ENCODE measurements around the gene IMP4.

Gene IMP4

DNA sequence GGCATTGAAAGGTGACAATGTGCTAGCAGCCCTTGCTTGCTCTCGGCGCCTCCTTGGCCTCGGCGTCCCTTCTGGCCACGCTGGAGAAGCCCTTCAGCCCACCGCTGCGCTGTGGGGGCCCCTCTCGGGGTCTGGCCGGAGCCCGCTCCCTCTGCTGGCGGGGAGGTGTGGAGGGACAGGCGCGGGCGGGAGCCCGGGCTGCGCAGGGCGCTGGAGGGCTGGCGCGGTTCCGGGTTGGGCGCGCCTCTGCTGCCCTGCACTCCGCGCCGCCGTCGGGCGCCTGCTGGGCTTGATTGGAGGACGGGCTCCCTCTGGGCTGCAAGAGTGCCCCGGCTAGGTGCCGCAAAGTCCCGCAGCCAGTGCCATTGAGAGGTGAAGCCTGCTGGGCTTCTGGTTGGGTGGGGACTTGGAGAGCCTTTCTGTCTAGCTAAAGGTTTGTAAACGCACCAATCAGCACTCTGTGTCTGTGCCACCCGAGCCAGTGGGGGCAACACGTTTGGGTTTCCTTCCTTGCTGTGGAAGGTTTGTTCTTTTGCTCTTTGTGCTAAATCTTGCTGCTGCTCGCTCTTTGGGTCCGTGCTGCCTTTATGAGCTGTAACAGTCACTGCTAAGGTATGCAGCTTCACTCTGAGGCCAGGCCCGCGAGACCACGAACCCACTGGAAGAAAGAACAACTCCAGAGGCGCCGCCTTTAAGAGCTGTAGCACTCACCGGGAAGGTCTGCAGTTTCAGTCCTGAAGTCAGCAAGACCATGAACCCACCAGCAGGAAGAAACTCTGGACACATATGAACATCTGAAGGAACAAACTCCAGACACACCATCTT lies 14.8 kb upstream of the IMP4 start:
- no peak for TF ChIP-seq GATA3 (IDR thresholded peaks at IDR 0.05; ENCODE audit: low read depth, low read length)
- no peak for TF ChIP-seq GATA2 (IDR thresholded peaks at IDR 0.05; ENCODE audit: low read depth, low read length)

DNA sequence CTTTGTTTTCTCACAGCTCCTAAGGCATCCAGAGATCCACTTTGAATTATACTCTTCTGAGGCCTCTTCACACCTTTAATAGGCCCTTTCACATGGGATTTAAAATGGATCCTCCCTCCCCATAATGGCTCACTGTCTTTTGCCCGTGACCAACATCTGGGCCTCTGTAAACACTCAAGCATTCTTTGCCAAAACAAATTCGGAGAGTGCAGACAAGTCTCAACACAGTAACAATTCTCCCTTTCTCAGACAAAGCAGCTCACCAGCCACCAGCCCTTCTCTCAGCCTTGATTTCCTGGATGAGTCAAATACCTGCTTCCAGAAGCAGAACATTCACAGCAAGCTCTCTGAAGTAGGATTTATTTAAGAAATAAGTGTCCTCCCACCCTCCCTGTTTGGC lies 14.0 kb upstream of the IMP4 start:
- TF ChIP-seq GATA2 (IDR thresholded peaks at IDR 0.05; ENCODE audit: low read depth, low read length) (no peak), GATA3 (IDR thresholded peaks at IDR 0.05; ENCODE audit: low read depth, low read length) (no peak)

DNA sequence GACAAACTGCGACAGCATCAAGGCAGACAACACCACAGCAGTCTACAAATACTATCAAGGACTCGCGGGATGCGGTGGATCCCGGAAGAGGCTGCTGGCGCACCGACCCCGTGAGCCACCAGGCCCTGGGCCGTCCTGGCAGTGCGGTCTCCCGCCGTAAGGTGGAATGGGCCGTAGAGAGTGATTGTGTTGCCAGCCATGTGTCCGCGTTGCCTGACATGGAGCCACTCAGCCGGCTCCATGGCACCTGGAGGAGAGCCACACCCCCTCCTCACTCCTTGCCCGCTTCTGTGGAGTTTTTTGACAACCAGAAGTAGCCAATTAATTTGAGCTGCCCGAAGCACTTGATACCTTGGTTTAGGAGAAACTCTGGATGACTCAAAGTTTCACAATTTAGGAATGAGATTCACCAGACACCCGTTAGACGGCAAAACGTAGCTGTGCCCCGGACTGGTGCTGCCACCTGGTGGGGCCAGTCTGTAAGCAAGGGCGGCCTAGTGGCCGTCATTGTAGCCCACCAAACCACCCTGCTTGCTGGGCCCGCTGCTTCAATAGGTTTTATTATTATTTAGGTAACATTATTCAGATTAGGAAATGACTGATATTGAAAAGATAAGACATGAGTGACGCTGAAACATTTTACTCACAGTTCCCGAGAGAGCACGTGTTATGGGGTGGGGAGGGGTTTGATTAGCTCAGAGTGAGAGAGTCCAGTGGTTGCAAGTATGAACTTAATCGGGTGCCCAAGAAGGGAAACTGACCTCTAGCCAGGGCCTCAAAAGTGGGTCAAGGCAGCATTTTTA lies 10.2 kb upstream of the IMP4 start:
- TF ChIP-seq GATA3 (IDR thresholded peaks at IDR 0.05; ENCODE audit: low read depth, low read length): no peak
- no peak for TF ChIP-seq GATA2 (IDR thresholded peaks at IDR 0.05; ENCODE audit: low read depth, low read length)

DNA sequence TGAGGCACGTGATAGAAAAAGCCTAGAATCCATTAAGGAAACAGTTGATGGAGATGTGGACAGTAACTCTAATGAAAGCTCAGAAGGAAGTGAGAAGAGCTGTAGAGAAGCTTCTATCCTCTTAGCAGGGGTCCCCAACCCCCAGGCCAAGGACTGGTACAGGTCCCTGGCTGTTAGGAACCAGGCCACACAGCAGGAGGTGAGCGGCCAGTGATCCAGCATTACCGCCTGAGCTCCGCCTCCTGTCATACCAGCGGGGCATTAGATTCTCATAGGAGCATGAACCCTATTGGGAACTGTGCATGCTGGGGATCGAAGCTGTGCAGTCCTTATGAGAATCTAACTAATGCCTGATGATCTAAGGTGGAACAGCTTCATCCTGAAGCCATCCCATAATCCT lies 8.7 kb upstream of the IMP4 start:
- TF ChIP-seq GATA3 (IDR thresholded peaks at IDR 0.05; ENCODE audit: low read depth, low read length) (no peak), GATA2 (IDR thresholded peaks at IDR 0.05; ENCODE audit: low read depth, low read length) (no peak)

DNA sequence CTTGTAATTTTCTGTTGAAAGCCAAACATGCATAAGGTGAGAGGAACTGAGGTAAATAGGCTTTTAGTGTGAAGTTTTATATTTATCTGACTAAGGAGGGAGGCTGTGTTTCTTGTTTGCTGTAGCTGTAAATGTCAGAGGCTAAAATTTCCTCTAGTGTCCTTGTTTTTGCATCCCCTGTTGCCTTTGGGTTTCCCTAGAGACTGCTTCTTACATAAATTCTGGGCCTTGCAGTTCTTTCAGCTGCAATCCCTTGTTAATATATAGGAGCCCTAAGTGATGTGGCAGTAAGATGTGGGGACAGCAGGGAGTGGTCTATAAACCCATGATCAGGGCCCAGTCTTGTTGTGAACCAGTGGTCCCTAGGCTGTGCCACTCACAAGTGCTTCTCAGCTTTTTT lies 7.5 kb upstream of the IMP4 start:
- TF ChIP-seq GATA3 (IDR thresholded peaks at IDR 0.05; ENCODE audit: low read depth, low read length) (no peak), GATA2 (IDR thresholded peaks at IDR 0.05; ENCODE audit: low read depth, low read length) (no peak)

DNA sequence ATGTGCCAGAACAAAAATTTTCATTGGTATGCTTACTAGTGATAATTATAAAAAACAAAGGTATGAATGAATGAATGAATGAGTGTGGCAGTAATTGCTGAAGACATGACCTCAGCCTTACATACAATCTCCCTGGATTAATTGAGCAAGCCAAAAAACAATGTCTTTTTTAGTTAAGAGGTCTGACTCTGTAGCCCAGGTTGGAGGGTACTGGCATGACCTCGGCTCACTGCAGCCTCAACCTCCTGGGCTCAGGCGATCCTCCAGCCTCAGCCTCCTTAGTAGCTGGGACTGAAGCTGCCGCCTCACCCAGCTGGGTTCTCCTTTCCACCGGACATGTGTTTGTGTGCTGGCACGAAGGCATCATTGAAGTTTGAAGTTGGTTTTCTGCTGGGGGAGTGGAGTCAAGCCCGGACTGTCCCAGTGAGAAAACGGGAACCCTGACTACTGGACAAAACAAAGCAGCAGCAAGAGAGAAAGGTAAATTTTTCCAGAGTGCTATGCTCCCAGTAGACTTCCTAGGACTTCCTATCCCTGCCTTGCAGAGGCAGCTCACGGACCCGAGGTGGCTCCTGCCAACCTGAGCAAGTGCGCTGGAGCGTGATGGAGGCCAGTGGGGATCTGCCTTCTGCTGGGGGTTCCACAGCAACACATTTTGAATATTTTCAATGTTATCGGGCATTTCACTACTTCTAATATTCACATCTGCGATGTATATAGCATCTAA lies 6.4 kb upstream of the IMP4 start:
- TF ChIP-seq GATA2 (IDR thresholded peaks at IDR 0.05; ENCODE audit: low read depth, low read length) (no peak), GATA3 (IDR thresholded peaks at IDR 0.05; ENCODE audit: low read depth, low read length) (no peak)

DNA sequence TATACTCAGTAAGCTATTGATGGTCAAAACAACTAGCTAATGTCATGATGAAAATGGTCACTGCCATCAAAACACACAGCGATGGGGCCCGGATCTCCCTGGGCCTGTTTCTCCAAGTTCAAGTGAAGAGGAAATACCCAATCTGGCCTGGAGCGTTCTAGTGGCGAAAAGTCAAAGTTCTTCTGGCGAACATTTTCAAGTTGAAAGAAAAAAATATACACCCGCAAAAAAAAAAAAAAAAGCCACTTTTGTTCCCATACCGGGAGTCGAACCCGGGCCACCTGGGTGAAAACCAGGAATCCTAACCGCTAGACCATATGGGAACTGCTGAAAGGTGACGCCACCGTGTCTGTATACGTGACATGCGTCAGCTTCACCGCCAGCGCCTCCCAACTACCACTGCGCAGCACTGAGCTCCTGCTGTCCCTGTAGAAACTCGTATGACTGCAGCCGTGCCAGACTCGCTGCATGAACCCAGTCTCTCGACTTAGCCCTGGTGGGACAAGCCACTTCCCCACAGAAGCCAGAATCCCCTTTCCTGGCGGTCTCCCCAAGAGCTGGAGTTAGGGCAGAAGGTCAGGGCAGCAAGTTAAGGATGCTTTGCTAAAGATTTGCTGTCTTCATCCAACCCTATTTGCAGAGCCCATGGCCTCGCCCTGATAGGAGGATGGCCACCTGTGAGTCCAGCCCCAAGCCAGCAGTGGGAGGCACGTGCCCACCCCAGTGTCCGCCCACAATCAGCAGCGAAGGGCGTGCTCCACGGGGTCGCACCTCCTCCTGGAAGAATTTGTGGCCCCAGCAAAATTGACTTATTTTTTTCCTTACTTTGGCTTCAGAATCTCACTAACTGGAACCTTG lies 5.6 kb upstream of the IMP4 start:
- no peak for TF ChIP-seq GATA3 (IDR thresholded peaks at IDR 0.05; ENCODE audit: low read depth, low read length)
- TF ChIP-seq GATA2 (IDR thresholded peaks at IDR 0.05; ENCODE audit: low read depth, low read length): no peak

DNA sequence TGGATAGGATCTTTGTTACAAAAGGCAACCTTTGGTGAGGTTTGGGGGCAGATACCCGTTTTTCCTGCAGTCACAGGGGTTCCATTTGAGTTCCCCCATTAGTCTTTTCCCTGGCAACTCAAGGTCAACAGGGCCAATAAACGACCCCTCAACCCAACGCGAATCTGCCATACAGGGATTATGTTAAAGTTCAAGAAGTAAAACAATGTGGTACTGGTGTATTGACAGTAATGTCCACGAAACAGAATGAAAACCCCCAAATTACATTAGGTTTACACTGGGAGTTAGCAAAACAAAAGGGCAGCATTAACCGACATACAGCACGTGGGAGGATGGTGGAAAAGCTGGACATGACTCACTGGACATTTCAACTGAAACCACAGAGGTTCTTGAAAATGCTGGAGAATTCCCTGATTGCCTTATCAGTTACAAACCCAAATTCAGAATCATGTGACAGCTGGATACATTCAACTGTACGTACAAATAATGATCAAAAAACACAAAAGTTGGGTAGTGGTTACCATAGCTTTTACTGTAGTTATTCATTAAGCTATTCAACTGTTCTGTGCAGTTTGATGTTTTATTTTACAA lies 4.9 kb upstream of the IMP4 start:
- TF ChIP-seq GATA2 (IDR thresholded peaks at IDR 0.05; ENCODE audit: low read depth, low read length) (no peak), GATA3 (IDR thresholded peaks at IDR 0.05; ENCODE audit: low read depth, low read length) (no peak)

DNA sequence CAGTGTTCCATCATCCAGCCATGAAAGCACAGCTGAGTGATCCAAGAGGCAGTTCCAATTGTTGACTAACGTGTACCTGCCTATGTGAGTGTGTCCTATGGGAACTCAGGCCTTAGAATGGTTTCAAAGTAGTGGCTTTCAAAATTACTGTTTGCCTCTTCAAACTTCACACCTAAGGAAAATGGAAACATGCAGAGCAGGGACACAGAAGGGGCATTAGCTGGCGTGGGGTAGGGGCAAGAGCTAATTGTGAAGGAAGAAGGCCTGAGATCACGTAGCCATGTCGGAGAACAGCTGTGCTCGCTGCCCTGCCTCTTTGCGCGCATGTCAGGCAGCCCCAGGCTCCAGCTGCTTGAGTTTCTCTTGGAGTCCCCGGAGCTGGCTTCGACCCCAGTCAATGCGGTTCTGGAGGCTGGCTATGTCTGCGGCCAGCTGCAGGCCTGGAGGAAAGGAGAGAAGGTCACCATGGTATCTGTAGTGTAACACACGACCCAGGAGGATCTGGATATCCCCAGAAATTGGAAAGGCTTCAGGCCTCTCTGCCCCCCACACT lies 3.8 kb upstream of the IMP4 start:
- TF ChIP-seq GATA3 (IDR thresholded peaks at IDR 0.05; ENCODE audit: low read depth, low read length): no peak
- TF ChIP-seq GATA2 (IDR thresholded peaks at IDR 0.05; ENCODE audit: low read depth, low read length): no peak

DNA sequence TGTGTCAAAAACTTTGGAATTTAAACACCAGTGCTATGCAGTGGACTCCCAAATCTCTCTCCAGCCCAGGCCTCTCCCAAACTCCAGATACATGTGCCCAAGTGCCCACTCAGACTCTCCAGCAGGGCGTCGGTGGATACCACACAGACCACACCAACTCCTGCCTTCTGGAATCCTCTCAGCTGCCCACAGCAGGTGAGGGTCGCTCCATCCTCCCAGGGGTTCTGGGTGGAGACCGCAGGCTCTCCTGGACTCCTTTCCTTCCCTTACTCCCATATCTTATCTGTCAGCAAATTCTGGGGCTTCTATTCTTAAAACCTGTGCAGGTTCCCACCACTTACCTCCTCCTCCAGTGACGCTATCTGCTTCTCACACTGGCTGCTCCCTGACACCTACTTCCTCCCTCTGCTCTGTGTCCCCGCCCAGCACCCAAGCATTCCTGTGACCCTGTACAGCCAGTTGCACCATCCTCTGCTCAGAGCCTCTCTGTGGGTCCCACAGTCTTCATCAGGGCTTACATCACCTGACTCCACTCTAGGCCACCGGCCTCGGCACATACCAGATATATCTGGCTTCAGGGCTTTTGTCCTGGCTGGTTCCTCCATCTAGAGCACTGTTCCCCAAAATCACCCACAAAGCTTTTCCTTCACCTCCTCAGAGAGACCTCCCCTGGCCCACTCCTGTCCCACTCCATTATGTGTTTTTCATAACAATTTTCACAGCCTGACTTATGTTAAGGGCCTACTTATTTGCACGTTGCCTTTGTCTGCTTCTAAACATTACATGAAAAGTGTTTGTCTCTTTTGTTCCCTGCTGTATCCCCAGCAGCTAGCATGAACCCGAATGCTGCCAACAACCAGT lies 2.6 kb upstream of the IMP4 start:
- TF ChIP-seq GATA3 (IDR thresholded peaks at IDR 0.05; ENCODE audit: low read depth, low read length) (no peak), GATA2 (IDR thresholded peaks at IDR 0.05; ENCODE audit: low read depth, low read length) (no peak)

DNA sequence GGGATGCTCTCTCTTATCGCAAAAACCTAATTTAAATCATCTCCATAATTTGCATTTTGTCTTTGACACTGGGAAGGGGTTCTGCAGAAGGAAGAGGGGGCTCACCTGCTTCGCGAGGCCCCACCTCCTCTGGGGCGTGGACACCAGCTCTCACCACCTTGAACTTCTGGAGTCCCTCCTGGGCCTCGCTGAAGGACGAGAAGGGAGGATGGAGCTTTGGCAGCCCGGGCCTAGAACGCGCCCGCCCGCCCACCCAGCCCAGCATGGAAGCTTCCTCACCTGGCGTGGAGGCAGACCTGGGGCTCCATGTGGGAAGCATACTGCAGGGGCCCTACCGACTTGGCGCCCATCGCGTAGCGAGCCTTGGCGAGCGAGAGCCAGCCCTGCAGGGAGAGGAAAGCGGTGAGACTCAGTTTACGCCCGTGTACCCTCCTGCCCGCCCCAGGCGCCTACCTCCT lies 1.1 kb upstream of the IMP4 start:
- TF ChIP-seq GATA3 (IDR thresholded peaks at IDR 0.05; ENCODE audit: low read depth, low read length) (no peak), GATA2 (IDR thresholded peaks at IDR 0.05; ENCODE audit: low read depth, low read length) (no peak)

DNA sequence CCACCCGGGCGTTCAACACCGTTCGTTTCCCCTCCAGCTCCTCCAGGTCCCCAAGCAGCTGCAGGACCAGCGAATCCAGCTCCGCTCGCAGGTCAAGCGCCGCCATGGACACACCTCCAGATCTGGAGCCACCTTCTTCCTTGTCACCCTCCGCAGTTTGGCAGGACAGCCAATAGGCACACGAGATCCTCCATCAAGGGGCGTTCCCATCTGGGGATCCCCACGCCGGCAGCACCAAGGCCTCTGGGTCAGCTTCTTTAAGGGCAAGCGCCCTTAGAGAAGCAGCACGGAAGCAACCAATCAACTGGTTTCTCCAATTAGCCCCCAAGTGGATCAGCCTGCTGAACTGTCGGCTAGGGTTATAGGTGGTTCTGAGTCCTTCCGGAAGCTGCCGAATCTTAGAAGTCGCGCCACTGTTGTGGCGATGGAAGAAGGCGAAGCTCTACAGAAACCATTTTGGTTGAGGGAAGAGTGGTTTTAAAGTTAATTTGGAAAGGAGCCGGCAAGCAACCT lies 621 bp upstream of the IMP4 start:
- TF ChIP-seq GATA3 (IDR thresholded peaks at IDR 0.05; ENCODE audit: low read depth, low read length) (no peak), GATA2 (IDR thresholded peaks at IDR 0.05; ENCODE audit: low read depth, low read length) (no peak)
